OCI-LY7 (cell line): ENCODE data around the gene SMYD3. TPM values are rescaled to one million over a fixed set of nuclear protein-coding genes. Genes with fewer than 3 reads are reported as not detected.

Source experiments
- BruUV-seq: library from RNA; stranded (reverse); fragments of 400-500 nt; replicated peaks from 2 replicates; lab custom pipeline; 2021; lab: Mats Ljungman, UMichigan
- CTCF ChIA-PET: fragments of 300-600 bp; sonication (Branson Sonifier 250); formaldehyde crosslinking; loops from one replicate; lab custom pipeline; 2022; ENCODE audit warnings: antibody characterized with exemption; ENCODE audit not compliant: unreplicated experiment; lab: Charles Lee
- POLR2A ChIA-PET: fragments of 300-600 bp; sonication (Branson Sonifier 250); formaldehyde crosslinking; loops from one replicate; lab custom pipeline; 2022; ENCODE audit warnings: antibody characterized with exemption; lab: Charles Lee
- DNase-seq: peaks from one replicate; pipeline ENCODE4 v3.0.0-alpha.2; 2015; ENCODE audit warnings: low spot score
- H2AFZ ChIP-seq: fragments of 200-600 bp; sonication (generic), shearing (Covaris generic); 2 replicates; pipeline ENCODE4 v1.6.1; 2014; ENCODE audit warnings: mild to moderate bottlenecking, antibody characterized with exemption, low read length, moderate library complexity
- H3K27ac ChIP-seq: fragments of 200-600 bp; sonication (generic); 2 replicates; pipeline ENCODE4 v1.5.1; 2014; ENCODE audit warnings: mixed run types, low read depth, mild to moderate bottlenecking, moderate library complexity, low read length, inconsistent platforms; ENCODE audit not compliant: poor library complexity, severe bottlenecking
- H3K36me3 ChIP-seq: fragments of 200-600 bp; sonication (generic); 2 replicates; pipeline ENCODE4 v1.6.1; 2014; ENCODE audit warnings: mild to moderate bottlenecking, antibody characterized with exemption, low read length, moderate library complexity, mixed read lengths; ENCODE audit not compliant: insufficient read depth
- H3K4me1 ChIP-seq: fragments of 200-600 bp; sonication (generic); 2 replicates; pipeline ENCODE4 v1.5.1; 2014; ENCODE audit warnings: mild to moderate bottlenecking, low read length; ENCODE audit not compliant: insufficient read depth, poor library complexity, severe bottlenecking
- H3K4me2 ChIP-seq: fragments of 200-600 bp; sonication (generic); 2 replicates; pipeline ENCODE4 v1.6.1; 2014; ENCODE audit warnings: mild to moderate bottlenecking, low read length
- H3K4me3 ChIP-seq: fragments of 200-600 bp; sonication (generic); 2 replicates; pipeline ENCODE4 v1.5.1; 2014; ENCODE audit warnings: mild to moderate bottlenecking, low read depth, low read length; ENCODE audit not compliant: poor library complexity, severe bottlenecking
- H3K79me2 ChIP-seq: fragments of 200-600 bp; sonication (generic); 2 replicates; pipeline ENCODE4 v1.6.1; 2016; ENCODE audit warnings: low read depth, mild to moderate bottlenecking, low read length, moderate library complexity, mixed read lengths; ENCODE audit not compliant: insufficient read depth
- H3K9me2 ChIP-seq: fragments of 200-600 bp; sonication (generic); 2 replicates; pipeline ENCODE4 v1.6.1; 2016; ENCODE audit warnings: mild to moderate bottlenecking, low read length, mixed read lengths; ENCODE audit not compliant: insufficient read depth
- H3K9me3 ChIP-seq: fragments of 200-600 bp; sonication (generic); 2 replicates; pipeline ENCODE4 v1.6.1; 2014; ENCODE audit warnings: mild to moderate bottlenecking, mixed run types, low read length, mixed read lengths
- H4K20me1 ChIP-seq: fragments of 200-600 bp; sonication (generic); 2 replicates; pipeline ENCODE4 v1.6.1; 2014; ENCODE audit warnings: mild to moderate bottlenecking, antibody characterized with exemption, low read length, moderate library complexity, mixed read lengths; ENCODE audit not compliant: insufficient read depth
- CTCF ChIP-seq: fragments of 200-600 bp; sonication (generic); conservative IDR thresholded peaks from 2 replicates; pipeline ENCODE4 v1.5.1; 2014; ENCODE audit warnings: mild to moderate bottlenecking, antibody characterized with exemption, low read length, moderate library complexity, mixed read lengths
- EZH2phosphoT487 ChIP-seq: fragments of 200-600 bp; sonication (generic); IDR thresholded peaks from 2 replicates; pipeline ENCODE4 v1.6.1; 2018; ENCODE audit warnings: low read depth, borderline replicate concordance, mild to moderate bottlenecking, mixed run types, antibody characterized with exemption, low read length, moderate library complexity, mixed read lengths
- intact Hi-C: fragments of 100-400 bp; cut with micrococcal nuclease; formaldehyde crosslinking; loops from one replicate; pipeline ENCODE4 v1.10.0; 2022; ENCODE audit not compliant: unreplicated experiment
- total RNA-seq, 2 experiments: library from RNA; depleted of rRNA in 1 of 2; stranded (reverse); fragments of >200 nt in 1 of 2; shearing (Covaris generic) in 1 of 2; gene quantifications; 2 replicates each; pipeline ENCODE4 v1.2.3, GENCODE V29; 2014 to 2022

Gene SMYD3
- total RNA-seq, 2 experiments from 2014 or later: 28.9 to 34.5 TPM

- POLR2A ChIA-PET: interaction anchor here (0.6 to 0.7 kb wide), 3 partner anchors 41 to 456 kb away, joined by 4 read pairs; no protein-coding TSS in a partner anchor
- TF ChIP-seq CTCF (no peak), EZH2phosphoT487 (no peak)
Measured at GRCh38 chr1:245984390-245985155, 522.5 kb downstream of the SMYD3 start.

GRCh38 chr1:245983294-245983967, 523.6 kb downstream of the SMYD3 start:
- Histone ChIP-seq H3K4me1 (no peaks in the 10 kb centered on the region), H3K36me3 (no peaks in the 10 kb centered on the region), H4K20me1 (no peaks in the 10 kb centered on the region), H3K27ac (no peak overlapping the region), H2AFZ (no peak overlapping the region), H3K9me3 (no peaks in the 10 kb centered on the region), H3K79me2 (no peaks in the 10 kb centered on the region), H3K9me2 (no peaks in the 10 kb centered on the region), H3K4me2 (no peak overlapping the region), H3K4me3 (no peak overlapping the region)
- TF ChIP-seq CTCF (no peak), EZH2phosphoT487 (no peak)
- CTCF ChIA-PET: no interaction called here
- intact Hi-C loops: no loop called here
- POLR2A ChIA-PET: interaction anchor here (0.6 to 0.7 kb wide), 3 partner anchors 42 to 455 kb away, joined by 4 read pairs; no protein-coding TSS in a partner anchor
- DNase-seq: no peak
- BruUV-seq: no TSS peak

More at GRCh38 chr1:245984390-245985155, 522.5 kb downstream of the SMYD3 start:
- no peaks in the 10 kb centered on the region for H4K20me1 ChIP-seq
- intact Hi-C loops: no loop called here
- no TSS peak for BruUV-seq
- H3K79me2 ChIP-seq: no peaks in the 10 kb centered on the region
- H3K4me2 ChIP-seq: no peak overlapping the region
- H3K27ac ChIP-seq: no peak overlapping the region
- no peaks in the 10 kb centered on the region for H3K9me3 ChIP-seq
- no peaks in the 10 kb centered on the region for H3K4me1 ChIP-seq
- DNase-seq: no peak
- CTCF ChIA-PET: no interaction called here
- H3K9me2 ChIP-seq: no peaks in the 10 kb centered on the region
- H2AFZ ChIP-seq: no peak overlapping the region
- no peaks in the 10 kb centered on the region for H3K36me3 ChIP-seq
- H3K4me3 ChIP-seq: no peak overlapping the region
